Tibial artery (tissue), 4 donors: ENCODE measurements around the gene UHMK1.

ENCODE experiments used
- DNase-seq, 2 donors: peaks; one replicate each; pipeline ENCODE4 v3.0.0-alpha.2; 2019
- H3K27ac ChIP-seq, 2 donors: fragments of 200-600 bp; sonication (generic) in 1 of 2; 1 replicate in 1 of 2; 2 replicates in 1 of 2; pipeline ENCODE4 v1.5.1; 2018 to 2019; ENCODE audit warnings: mild to moderate bottlenecking in 1 of 2
- H3K27me3 ChIP-seq, 2 donors: fragments of 200-600 bp; sonication (generic) in 1 of 2; one replicate each; pipeline versions ENCODE4 v1.5.1 to v1.6.0; 2016 to 2019
- H3K36me3 ChIP-seq, 3 donors: fragments of 200-600 bp; sonication (generic) in 2 of 3; one replicate each; pipeline ENCODE4 v1.5.1; 2016 to 2019; ENCODE audit warnings: mild to moderate bottlenecking in 2 of 3
- H3K4me1 ChIP-seq, 4 donors: fragments of 200-600 bp; sonication (generic) in 2 of 4; 1 replicate in 3 of 4; 2 replicates in 1 of 4; pipeline ENCODE4 v1.5.1; 2016 to 2019
- H3K4me3 ChIP-seq, 2 donors: fragments of 200-600 bp; sonication (generic) in 1 of 2; 1 replicate in 1 of 2; 2 replicates in 1 of 2; pipeline ENCODE4 v1.5.1; 2018 to 2019; ENCODE audit warnings: mild to moderate bottlenecking in 2 of 2
- H3K9me3 ChIP-seq, 3 donors: fragments of 200-600 bp; sonication (generic) in 1 of 3; one replicate each; pipeline ENCODE4 v1.5.1; 2016 to 2019
- CTCF ChIP-seq, 2 experiments: fragments of 200-600 bp in 1 of 2; fragments of 450-650 bp in 1 of 2; IDR thresholded peaks; one replicate each; pipeline ENCODE4 v1.5.1; 2017 to 2019; ENCODE audit warnings: antibody characterized with exemption in 2 of 2, mild to moderate bottlenecking in 1 of 2, moderate library complexity in 1 of 2
- intact Hi-C: fragments of 100-400 bp; cut with DNase I; formaldehyde crosslinking; loops from one replicate; pipeline ENCODE4 v1.15.0; 2023; ENCODE audit warnings: low total_unique reads

The UHMK1 gene

GRCh38 chr1:162530307-162530987 is 32.8 kb downstream of the UHMK1 start:
- Histone ChIP-seq H3K27me3 (no peaks in the 10 kb centered on the region), H3K27ac (no peak overlapping the region), H3K4me3 (no peak overlapping the region), H3K4me1 (no peaks in the 10 kb centered on the region), H3K36me3 (peaks cover 3 to 12% (median 6%) of the 10 kb centered on the region in 3 donors), H3K9me3 (no peaks in the 10 kb centered on the region)
- no peak for DNase-seq
- TF ChIP-seq CTCF (IDR thresholded peaks at IDR 0.05): no peak
- intact Hi-C loops: no loop called here

- Histone ChIP-seq H3K27me3 (no peaks in the 10 kb centered on the region), H3K36me3 (peaks cover 3 to 7% (median 4%) of the 10 kb centered on the region in 3 donors), H3K9me3 (no peaks in the 10 kb centered on the region), H3K27ac (no peak overlapping the region), H3K4me3 (no peak overlapping the region), H3K4me1 (no peaks in the 10 kb centered on the region)
- DNase-seq: no peak
- intact Hi-C loops: no loop called here
- TF ChIP-seq CTCF (IDR thresholded peaks at IDR 0.05): no peak
Measured at GRCh38 chr1:162530988-162531319, 33.3 kb downstream of the UHMK1 start.

GRCh38 chr1:162535501-162535900 is 37.9 kb downstream of the UHMK1 start:
- Histone ChIP-seq H3K4me1 (no peaks in the 10 kb centered on the region), H3K4me3 (no peak overlapping the region), H3K36me3 (peaks cover 0 to 4% (median 0%) of the 10 kb centered on the region in 3 donors), H3K27ac (no peak overlapping the region), H3K9me3 (no peaks in the 10 kb centered on the region), H3K27me3 (no peaks in the 10 kb centered on the region)
- no peak for TF ChIP-seq CTCF (IDR thresholded peaks at IDR 0.05)
- no peak for DNase-seq
- intact Hi-C loops: no loop called here

- no peak for TF ChIP-seq CTCF (IDR thresholded peaks at IDR 0.05)
- no peak overlapping the region for H3K4me3 ChIP-seq
- H3K9me3 ChIP-seq: no peaks in the 10 kb centered on the region
- peaks cover 0 to under 1% (median 0%) of the 10 kb centered on the region in 3 donors for H3K36me3 ChIP-seq
- DNase-seq: no peak
- H3K4me1 ChIP-seq: peaks cover 0 to 4% (median 3%) of the 10 kb centered on the region in 4 donors
- no peak overlapping the region for H3K27ac ChIP-seq
- intact Hi-C loops: no loop called here
- H3K27me3 ChIP-seq: no peaks in the 10 kb centered on the region
Measured at GRCh38 chr1:162536511-162536910, 38.9 kb downstream of the UHMK1 start.

- no peaks in the 10 kb centered on the region for H3K27me3 ChIP-seq
- no peak for TF ChIP-seq CTCF (IDR thresholded peaks at IDR 0.05)
- H3K9me3 ChIP-seq: no peaks in the 10 kb centered on the region
- H3K4me3 ChIP-seq: no peak overlapping the region
- no peak overlapping the region for H3K27ac ChIP-seq
- intact Hi-C loops: no loop called here
- H3K4me1 ChIP-seq: peaks cover 0 to 11% (median 5%) of the 10 kb centered on the region in 4 donors
- H3K36me3 ChIP-seq: no peaks in the 10 kb centered on the region
- DNase-seq: no peak
Measured at GRCh38 chr1:162537216-162537615, 39.6 kb downstream of the UHMK1 start.
